ENCODE data around the gene ZBTB16.

ZBTB16 gene

GRCh38 chr11:114195981-114196731, 136.6 kb downstream of the ZBTB16 start:
- peak; percentile 46 for DNase-seq

GRCh38 chr11:114196997-114197703, 137.6 kb downstream of the ZBTB16 start:
- DNase-seq: no peak

- DNase-seq: peak; percentile 6
These were observed 138.4 kb downstream of the ZBTB16 start for GRCh38 chr11:114197799-114198500.

DNA sequence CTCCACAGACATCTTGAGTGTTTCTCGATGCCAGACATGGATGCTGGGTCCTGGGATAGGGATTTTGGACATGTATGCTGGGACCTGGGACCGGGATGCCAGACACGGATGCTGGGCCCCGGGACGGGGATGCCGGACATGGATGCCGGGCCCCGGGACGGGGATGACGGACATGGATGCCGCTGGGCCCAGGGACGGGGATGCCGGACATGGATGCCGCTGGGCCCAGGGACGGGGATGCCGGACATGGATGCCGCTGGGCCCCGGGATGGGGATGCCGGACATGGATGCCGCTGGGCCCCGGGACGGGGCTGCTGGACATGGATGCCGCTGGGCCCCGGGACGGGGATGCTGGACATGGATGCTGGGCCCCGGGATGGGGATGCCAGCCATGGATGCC, 139.5 kb downstream of the ZBTB16 start:
- no peak for DNase-seq

DNA sequence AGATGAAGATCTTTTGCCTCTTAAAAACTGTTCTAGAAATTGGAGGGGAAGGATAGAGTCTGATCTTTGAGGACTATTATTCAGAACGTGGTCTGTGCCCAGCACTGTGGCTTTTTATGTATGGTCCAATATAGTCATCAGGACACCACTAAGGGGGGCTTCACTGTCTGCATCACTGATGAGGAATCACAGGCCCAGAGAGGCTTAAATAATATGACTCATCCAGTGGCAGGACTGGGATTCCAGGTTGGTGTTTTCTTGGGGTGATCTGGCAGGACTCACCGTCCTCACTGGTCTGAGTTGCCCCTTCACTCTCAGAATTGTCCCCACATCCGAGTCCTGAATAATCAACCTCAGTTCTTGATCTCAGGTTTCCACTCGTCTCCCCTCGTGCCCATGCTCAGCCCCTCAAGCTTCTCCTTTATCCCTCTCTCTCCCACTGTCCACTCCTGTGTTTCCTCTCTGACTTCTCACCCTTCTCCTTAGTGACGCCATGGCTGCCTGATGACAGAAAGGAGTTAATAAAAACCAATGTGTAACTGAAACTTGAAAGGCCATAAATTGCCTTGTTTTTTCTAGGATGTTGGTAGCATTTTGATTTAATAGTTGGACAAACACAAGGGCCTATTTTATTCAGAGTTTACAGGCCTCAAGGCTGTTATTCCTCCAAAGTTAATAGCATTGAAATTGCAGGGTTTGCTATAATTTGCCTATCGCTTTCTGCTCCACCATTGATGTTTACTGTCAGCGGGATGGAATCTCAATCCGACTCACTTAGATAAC, 141.0 kb downstream of the ZBTB16 start:
- no peak for DNase-seq

GRCh38 chr11:114201219-114201618, 141.7 kb downstream of the ZBTB16 start:
- DNase-seq: no peak

GRCh38 chr11:114202011-114202609, 142.6 kb downstream of the ZBTB16 start:
- DNase-seq: no peak

DNA sequence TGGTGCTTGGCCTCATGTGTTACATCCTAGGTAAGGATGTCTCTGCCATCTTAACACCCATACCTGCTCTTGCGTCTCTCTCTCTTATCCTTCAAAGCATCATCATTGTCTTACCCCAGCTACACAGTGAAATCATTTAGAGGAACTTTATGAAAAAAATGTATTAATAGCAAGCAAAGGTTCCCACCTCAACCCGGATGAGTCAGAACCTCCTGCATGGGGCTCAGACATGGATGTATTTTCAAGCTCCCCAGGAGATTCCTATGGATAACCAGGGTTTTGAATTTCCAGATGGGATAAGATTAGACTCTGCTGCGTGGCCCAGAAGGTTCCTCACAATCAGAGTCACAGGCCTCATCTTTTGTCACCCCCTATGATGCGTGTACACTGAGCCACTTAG, 147.6 kb downstream of the ZBTB16 start:
- no peak for DNase-seq

DNA sequence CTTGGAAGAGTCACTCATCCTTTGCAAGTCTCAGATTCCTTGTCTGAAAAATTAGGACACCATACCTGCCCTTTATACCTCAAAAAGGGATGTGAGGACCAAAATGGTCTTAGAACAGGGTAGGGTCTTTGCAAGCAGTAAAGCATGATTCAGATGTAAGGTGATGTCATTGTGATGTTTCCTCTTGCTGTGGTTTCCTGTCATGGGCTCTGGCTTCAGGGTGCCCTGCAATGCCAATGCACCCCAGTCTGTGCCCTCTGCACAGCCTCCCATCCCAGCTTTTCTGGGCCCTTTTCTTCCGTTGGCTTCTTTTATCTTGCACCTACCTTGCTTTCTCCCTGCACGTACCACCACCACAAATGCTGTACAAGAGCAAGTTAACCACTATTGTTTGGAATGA, 148.9 kb downstream of the ZBTB16 start:
- no peak for DNase-seq

- DNase-seq: no peak
These were observed 149.8 kb downstream of the ZBTB16 start for GRCh38 chr11:114209343-114209742.

GRCh38 chr11:114209904-114210303, 150.4 kb downstream of the ZBTB16 start:
- DNase-seq: peak; percentile 83

DNA sequence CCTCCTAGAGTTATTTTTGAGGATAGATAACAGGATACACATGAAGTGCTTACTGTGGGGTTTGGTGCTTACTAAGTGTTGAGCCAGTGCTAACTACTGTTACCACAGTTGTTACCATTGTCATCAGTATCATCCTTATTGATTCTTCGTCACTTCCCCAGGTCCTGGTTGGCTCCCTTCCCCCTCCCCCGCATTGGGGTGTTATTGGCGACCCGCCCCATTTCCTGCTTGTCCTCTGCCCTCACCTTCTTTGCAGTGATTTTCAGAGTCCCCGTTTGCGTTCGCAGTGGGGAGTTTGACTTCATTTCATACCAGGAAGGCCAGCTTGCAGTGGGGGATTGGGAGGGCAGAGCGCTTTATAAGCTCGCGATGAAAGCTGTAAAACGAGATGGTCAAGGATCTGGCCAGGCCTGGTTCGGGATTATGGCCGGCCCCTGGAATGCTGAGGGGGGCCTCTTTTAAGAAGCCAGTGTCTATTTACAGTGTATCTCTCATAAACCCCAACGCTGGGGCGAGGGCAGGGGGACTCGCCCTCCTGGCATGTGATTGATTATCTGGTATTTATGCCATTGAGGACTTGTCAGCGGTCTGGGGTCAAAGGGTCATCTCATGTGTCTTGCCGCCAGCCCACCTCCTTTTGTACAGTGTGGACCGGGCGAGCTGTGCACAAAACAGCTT, 152.1 kb downstream of the ZBTB16 start:
- DNase-seq: no peak

DNA sequence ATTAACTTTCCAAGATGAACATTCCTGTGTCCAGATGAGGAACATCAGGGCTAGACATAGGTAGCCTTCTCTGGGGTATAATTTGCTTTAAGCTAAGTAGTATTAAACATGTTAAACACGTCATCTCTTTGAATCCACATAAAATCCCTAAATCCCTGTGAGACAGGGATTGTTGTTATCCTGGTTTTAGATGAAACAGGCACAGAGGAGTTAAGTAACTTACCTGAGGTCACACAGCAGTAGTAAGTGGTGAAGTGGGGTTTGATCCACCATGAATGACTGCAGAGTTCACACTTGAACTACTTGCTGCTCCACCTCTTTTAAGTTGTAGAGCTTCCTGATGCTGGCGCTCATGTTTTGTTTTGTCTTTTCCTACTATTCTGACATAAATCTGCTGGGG, 154.1 kb downstream of the ZBTB16 start:
- no peak for DNase-seq

GRCh38 chr11:114215428-114215827, 155.9 kb downstream of the ZBTB16 start:
- DNase-seq: no peak

DNA sequence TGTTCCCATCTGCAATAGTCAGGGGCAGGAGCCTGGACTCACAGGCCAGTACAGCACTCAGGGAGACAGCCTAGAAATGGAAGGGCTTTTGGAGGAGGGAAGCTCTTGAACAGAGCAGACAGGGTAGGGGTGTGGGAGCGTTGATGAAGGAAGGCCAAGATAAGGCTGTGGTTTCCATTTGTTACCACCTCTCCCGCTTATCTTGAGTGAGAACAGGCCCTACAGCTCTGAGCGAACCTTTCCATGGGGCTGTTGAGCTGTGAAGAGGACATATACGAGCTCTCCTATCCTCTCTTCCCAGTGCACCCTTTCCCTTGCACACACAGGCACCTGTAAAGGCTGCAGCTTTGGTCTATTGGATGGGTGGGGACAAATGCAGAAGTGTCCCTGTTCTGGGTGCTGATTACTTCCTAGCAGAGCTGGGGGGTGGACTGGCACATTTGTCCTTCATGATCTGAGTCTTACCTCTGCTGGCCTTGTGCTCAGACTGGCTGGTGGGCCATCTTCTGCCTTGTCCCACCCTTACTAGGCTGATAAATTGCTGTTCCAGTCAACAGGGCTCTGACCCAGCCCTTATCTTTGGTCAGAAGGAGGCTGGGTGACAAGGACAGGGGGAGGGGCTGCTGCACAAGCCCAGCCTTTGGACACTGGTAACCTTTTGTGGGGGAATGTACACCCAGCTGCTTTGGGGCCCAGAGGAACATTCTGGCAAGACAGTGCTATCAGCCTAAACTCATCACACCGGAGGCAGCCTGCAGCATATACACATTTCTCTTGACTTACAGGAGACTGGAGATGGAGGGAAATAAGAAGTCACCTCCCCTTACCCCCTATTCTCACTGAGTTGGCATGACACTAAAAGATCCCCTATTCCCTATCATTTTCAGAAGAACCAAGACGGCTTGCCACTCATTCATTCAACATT, 156.6 kb downstream of the ZBTB16 start:
- DNase-seq: no peak

DNA sequence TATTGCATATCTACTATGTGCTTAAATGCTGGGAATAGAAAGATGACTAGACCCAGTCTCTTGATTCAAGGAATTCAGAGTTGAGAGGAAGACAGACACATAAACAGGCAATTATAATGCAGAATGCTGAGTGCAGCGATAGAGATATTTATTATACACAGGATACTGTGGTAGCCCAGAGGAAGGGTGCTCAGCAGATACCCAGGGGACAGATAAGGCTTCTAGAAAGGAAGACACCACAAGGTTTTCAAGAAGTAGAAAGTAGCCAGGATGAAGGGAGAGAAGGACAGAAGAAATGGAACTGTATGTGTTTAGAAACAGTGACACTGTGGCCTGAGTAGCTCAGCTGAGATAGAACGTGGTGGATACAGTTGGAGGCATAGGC, 157.3 kb downstream of the ZBTB16 start:
- DNase-seq: no peak

DNA sequence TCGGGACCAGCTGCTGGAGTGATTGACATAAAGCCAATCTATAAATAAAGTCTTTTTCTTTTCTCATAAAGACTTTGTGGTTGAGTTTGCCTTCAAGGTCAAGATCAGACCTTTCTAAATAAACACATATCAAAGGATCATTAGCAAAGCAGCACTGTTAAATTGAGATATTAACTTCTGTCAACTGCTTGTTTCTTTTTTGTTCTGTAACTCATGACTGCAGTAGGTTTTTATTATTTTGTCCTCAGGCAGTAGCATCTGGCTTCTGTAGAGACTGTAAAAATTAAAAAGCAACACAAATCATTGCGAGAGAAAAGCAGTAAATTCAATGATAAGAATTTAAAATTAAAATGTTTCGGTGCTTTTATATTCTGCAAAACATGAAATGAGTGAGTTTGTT, 159.0 kb downstream of the ZBTB16 start:
- DNase-seq: no peak

DNA sequence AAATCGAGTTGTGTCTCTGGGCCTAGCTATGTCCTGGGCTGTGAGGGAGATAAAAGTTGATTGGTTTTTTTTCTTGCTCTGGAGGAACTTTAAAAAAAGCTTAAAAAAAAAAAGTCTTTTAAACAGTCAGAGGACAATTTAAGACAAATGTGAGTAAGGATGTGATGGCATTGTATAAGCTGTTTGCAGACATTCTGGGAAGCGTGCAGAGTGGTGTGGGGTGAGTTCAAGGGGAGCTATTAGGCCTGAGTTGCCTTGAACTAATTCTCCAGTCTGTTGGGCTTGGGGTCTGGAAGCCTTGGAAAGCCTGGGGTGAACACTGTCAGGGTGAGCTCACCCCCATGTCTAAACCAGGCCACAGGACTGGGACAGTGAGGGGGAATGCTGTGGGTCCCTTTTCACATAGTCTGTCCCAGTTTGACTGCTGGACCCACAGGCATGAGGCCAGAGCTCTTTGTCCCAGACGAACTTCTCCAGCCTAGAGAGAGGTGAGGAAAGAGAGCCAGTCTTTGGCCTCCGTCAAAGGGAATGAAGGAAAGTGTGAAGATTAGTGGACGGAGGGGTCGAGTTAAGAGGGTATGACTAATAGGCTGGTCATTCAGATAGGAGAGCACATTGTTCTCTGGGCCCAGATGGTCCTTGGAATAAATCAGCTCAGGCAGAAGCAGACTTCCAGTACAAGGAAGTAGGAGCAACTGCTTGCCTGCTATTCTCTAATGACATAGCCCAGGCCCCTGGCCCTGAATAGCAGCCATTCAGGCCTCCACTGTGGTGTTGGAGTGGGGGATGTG, 160.2 kb downstream of the ZBTB16 start:
- peak; percentile 30 for DNase-seq

- no peak for DNase-seq
These were observed 161.5 kb downstream of the ZBTB16 start for GRCh38 chr11:114221037-114221436.

GRCh38 chr11:114225661-114226060, 166.2 kb downstream of the ZBTB16 start:
- DNase-seq: no peak
